WI38 (cell line): Measurements from ENCODE around the gene PDE4B.

ENCODE experiments used
- H3K4me3 ChIP-seq: 2 replicates; pipeline ENCODE4 v1.5.1; 2011; ENCODE audit warnings: low read depth, mild to moderate bottlenecking, control low read depth, low read length
- CTCF ChIP-seq: IDR thresholded peaks from 2 replicates; pipeline ENCODE4 v1.5.1; 2012; ENCODE audit warnings: low read depth, mild to moderate bottlenecking, control low read depth, low read length

The PDE4B gene

GRCh38 chr1:66282343-66282852 is 489.7 kb downstream of the PDE4B start:
- H3K4me3 ChIP-seq, result no peak overlapping the region
- no peak for TF ChIP-seq CTCF

- TF ChIP-seq CTCF, result no peak
- no peak overlapping the region for H3K4me3 ChIP-seq
Measured at GRCh38 chr1:66282891-66283621, 490.4 kb downstream of the PDE4B start.

GRCh38 chr1:66283622-66284041 is 490.9 kb downstream of the PDE4B start:
- no peak overlapping the region for H3K4me3 ChIP-seq
- no peak for TF ChIP-seq CTCF

- TF ChIP-seq CTCF, result no peak
- no peak overlapping the region for H3K4me3 ChIP-seq
Measured at GRCh38 chr1:66284746-66285145, 492.1 kb downstream of the PDE4B start.

GRCh38 chr1:66285618-66286270 is 493.0 kb downstream of the PDE4B start:
- TF ChIP-seq CTCF, result no peak
- H3K4me3 ChIP-seq, result no peak overlapping the region

- H3K4me3 ChIP-seq, result no peak overlapping the region
- TF ChIP-seq CTCF, result no peak
Measured at GRCh38 chr1:66286307-66286706, 493.6 kb downstream of the PDE4B start.

- no peak for TF ChIP-seq CTCF
- no peak overlapping the region for H3K4me3 ChIP-seq
Measured at GRCh38 chr1:66288048-66288447, 495.4 kb downstream of the PDE4B start.
